NCI-H446 (cell line): ENCODE measurements around the gene SETD7.
A peak's percentile ranks its signal among the peaks of the same experiment; 100 is the strongest.
"Not testable (repeated sequence)": the region's sequence is repeated elsewhere in the genome, so short reads cannot be mapped to it uniquely, and the experiment has no call there.

Experiments
- DNase-seq, 2 experiments: peaks; one replicate each; lab custom pipeline; 2025; lab: John Stamatoyannopoulos, UW

The SETD7 gene

GRCh38 chr4:139465922-139466321 is 90.1 kb downstream of the SETD7 start:
- DNase-seq, result no peak

- DNase-seq, result not testable (repeated sequence)
Measured at GRCh38 chr4:139464512-139464911, 91.5 kb downstream of the SETD7 start.

- DNase-seq, result no peak
Measured at GRCh38 chr4:139461022-139461628, 94.9 kb downstream of the SETD7 start.

GRCh38 chr4:139460565-139460964 is 95.5 kb downstream of the SETD7 start:
- DNase-seq, result no peak

- no peak for DNase-seq
Measured at GRCh38 chr4:139458999-139459398, 97.0 kb downstream of the SETD7 start.

GRCh38 chr4:139458543-139458942 is 97.5 kb downstream of the SETD7 start:
- DNase-seq, result no peak

- no peak for DNase-seq
Measured at GRCh38 chr4:139457318-139457717, 98.7 kb downstream of the SETD7 start.

GRCh38 chr4:139455126-139455538 is 100.9 kb downstream of the SETD7 start:
- DNase-seq, result no peak

- no peak for DNase-seq
Measured at GRCh38 chr4:139454111-139455045, 101.6 kb downstream of the SETD7 start, which contains the start of gene RAB33B. Gene RAB33B, plus strand, starts transcription at chr4:139454121. Its CDS starts 75 bp downstream, at chr4:139454196.

- peak; percentile 87 to 95 for DNase-seq
Measured at GRCh38 chr4:139453371-139454110, 102.5 kb downstream of the SETD7 start.

GRCh38 chr4:139453041-139453370 is 103.0 kb downstream of the SETD7 start:
- DNase-seq, result no peak

- no peak for DNase-seq
Measured at GRCh38 chr4:139451997-139452396, 104.0 kb downstream of the SETD7 start.

- no peak for DNase-seq
Measured at GRCh38 chr4:139450586-139450985, 105.4 kb downstream of the SETD7 start.

GRCh38 chr4:139447078-139447477 is 108.9 kb downstream of the SETD7 start:
- not testable (repeated sequence) for DNase-seq
